Measurements from ENCODE around the gene GIPC3. TPM values are rescaled to one million over a fixed set of nuclear protein-coding genes. Genes with fewer than 3 reads are reported as not detected.

GIPC3 gene
- total and polyA plus RNA-seq, 4 donors = 0.23 to 0.95 (median 0.25) TPM

GRCh38 chr19:3546119-3546518, 39.2 kb upstream of the GIPC3 start:
- H3K4me1 ChIP-seq (ENCODE audit: control insufficient read depth in 4 of 4, insufficient read depth in 4 of 4, low read length in 3 of 4) = peaks cover 0 to 5% (median 1%) of the 10 kb centered on the region in 4 donors
- no peaks in the 10 kb centered on the region for H3K9me3 ChIP-seq (ENCODE audit: control insufficient read depth in 4 of 4, low read length in 3 of 4)
- H3K36me3 ChIP-seq (ENCODE audit: control insufficient read depth in 4 of 4, insufficient read depth in 3 of 4, low read depth in 1 of 4, low read length in 3 of 4) = peaks cover 0 to 12% (median 8%) of the 10 kb centered on the region in 4 donors
- DNase-seq (ENCODE audit: low spot score) = no peak
- TF ChIP-seq MAX (IDR thresholded peaks at IDR 0.05) = no peak
- TF ChIP-seq TAF1 (conservative IDR thresholded peaks at IDR 0.05) = no peak
- TF ChIP-seq FOXA2 (IDR thresholded peaks at IDR 0.05) = no peak
- TF ChIP-seq NR2F2 (IDR thresholded peaks at IDR 0.05) = no peak
- TF ChIP-seq RXRA (IDR thresholded peaks at IDR 0.05) = no peak
- TF ChIP-seq ZBTB33 (IDR thresholded peaks at IDR 0.05) = no peak
- TF ChIP-seq EGR1 (IDR thresholded peaks at IDR 0.05; ENCODE audit: low read depth in 2 of 2) = no peak
- no peak for TF ChIP-seq JUND (IDR thresholded peaks at IDR 0.05)
- TF ChIP-seq SP1 (IDR thresholded peaks at IDR 0.05) = no peak
- no peak for TF ChIP-seq CTCF (IDR thresholded peaks at IDR 0.05; ENCODE audit: low read depth, low read length, missing input control)
- no peak for TF ChIP-seq HNF4A (conservative IDR thresholded peaks at IDR 0.05)
- no peak for TF ChIP-seq REST (IDR thresholded peaks at IDR 0.05)
- no peak for TF ChIP-seq FOXA1 (IDR thresholded peaks at IDR 0.05)
- no peak for TF ChIP-seq HNF4G (IDR thresholded peaks at IDR 0.05)
- no peak for TF ChIP-seq RAD21 (IDR thresholded peaks at IDR 0.05)
- H3K27ac ChIP-seq (ENCODE audit: low read depth in 1 of 2, low read length in 2 of 2) = no peak overlapping the region
- H3K9ac ChIP-seq (ENCODE audit: low read depth in 1 of 2, low read length in 2 of 2) = no peak overlapping the region
- no peaks in the 10 kb centered on the region for H3K27me3 ChIP-seq (ENCODE audit: control insufficient read depth in 4 of 4, insufficient read depth in 4 of 4, low read length in 3 of 4)
- WGBS = 84% methylated on average over 23 of the region's 23 CpGs
- H3K4me3 ChIP-seq (ENCODE audit: low read depth in 1 of 3, low read length in 3 of 3) = no peak overlapping the region

- H3K36me3 ChIP-seq (ENCODE audit: control insufficient read depth in 4 of 4, insufficient read depth in 3 of 4, low read depth in 1 of 4, low read length in 3 of 4) = peaks cover 0 to 12% (median 8%) of the 10 kb centered on the region in 4 donors
- 92% methylated on average over 15 of the region's 15 CpGs for WGBS
- no peak overlapping the region for H3K27ac ChIP-seq (ENCODE audit: low read depth in 1 of 2, low read length in 2 of 2)
- no peak for DNase-seq (ENCODE audit: low spot score)
- peaks cover 0 to 5% (median 1%) of the 10 kb centered on the region in 4 donors for H3K4me1 ChIP-seq (ENCODE audit: control insufficient read depth in 4 of 4, insufficient read depth in 4 of 4, low read length in 3 of 4)
- H3K4me3 ChIP-seq (ENCODE audit: low read depth in 1 of 3, low read length in 3 of 3) = no peak overlapping the region
- H3K27me3 ChIP-seq (ENCODE audit: control insufficient read depth in 4 of 4, insufficient read depth in 4 of 4, low read length in 3 of 4) = no peaks in the 10 kb centered on the region
- peak in 1 of 2 donors; percentile 39 for TF ChIP-seq RAD21 (IDR thresholded peaks at IDR 0.05)
- no peak for TF ChIP-seq FOXA1 (IDR thresholded peaks at IDR 0.05)
- peak; percentile 23 for TF ChIP-seq CTCF (IDR thresholded peaks at IDR 0.05; ENCODE audit: low read depth, low read length, missing input control)
- no peak overlapping the region for H3K9ac ChIP-seq (ENCODE audit: low read depth in 1 of 2, low read length in 2 of 2)
- no peaks in the 10 kb centered on the region for H3K9me3 ChIP-seq (ENCODE audit: control insufficient read depth in 4 of 4, low read length in 3 of 4)
These were observed 38.0 kb upstream of the GIPC3 start for GRCh38 chr19:3547301-3547731.
